Esophagus squamous epithelium (tissue), 4 donors: ENCODE results near the gene TCF19.

Experiments used
- POLR2A ChIP-seq, 4 donors: fragments of 450-650 bp; IDR thresholded peaks; one replicate each; pipeline ENCODE4 v1.6.1; 2017; ENCODE audit warnings: antibody characterized with exemption in 4 of 4, mild to moderate bottlenecking in 4 of 4, moderate library complexity in 3 of 4
- TF ChIP-seq, protein P1 (sequence below), 6 experiments: fragments of 450-650 bp in 4 of 6; fragments of 200-600 bp in 2 of 6; sonication (generic) in 2 of 6; IDR thresholded peaks; one replicate each; pipeline ENCODE4 v1.5.1; 2016 to 2019; ENCODE audit warnings: antibody characterized with exemption in 6 of 6, mild to moderate bottlenecking in 4 of 6, moderate library complexity in 4 of 6

DNA sequence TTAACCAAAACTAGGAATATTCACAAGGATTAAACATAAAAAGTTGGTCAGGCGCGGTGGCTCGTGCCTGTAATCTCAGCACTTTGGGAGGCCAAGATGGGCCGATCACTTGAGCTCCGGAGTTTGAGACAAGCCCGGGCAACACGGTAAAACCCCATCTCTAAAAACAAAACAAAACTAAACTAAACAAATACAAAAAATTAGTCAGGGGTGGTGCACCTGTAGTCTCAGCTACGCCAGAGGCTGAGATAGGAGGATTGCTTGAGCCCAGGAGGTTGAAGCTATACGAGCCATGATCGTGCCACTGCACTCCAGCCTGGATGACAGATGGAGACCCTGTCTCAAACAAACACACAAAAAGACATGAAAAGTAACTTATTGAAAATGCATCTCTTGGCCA is 22.7 kb upstream of the TCF19 start:
- TF ChIP-seq, protein P1, sequence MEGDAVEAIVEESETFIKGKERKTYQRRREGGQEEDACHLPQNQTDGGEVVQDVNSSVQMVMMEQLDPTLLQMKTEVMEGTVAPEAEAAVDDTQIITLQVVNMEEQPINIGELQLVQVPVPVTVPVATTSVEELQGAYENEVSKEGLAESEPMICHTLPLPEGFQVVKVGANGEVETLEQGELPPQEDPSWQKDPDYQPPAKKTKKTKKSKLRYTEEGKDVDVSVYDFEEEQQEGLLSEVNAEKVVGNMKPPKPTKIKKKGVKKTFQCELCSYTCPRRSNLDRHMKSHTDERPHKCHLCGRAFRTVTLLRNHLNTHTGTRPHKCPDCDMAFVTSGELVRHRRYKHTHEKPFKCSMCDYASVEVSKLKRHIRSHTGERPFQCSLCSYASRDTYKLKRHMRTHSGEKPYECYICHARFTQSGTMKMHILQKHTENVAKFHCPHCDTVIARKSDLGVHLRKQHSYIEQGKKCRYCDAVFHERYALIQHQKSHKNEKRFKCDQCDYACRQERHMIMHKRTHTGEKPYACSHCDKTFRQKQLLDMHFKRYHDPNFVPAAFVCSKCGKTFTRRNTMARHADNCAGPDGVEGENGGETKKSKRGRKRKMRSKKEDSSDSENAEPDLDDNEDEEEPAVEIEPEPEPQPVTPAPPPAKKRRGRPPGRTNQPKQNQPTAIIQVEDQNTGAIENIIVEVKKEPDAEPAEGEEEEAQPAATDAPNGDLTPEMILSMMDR (IDR thresholded peaks at IDR 0.05), result no peak
- no peak for TF ChIP-seq POLR2A (IDR thresholded peaks at IDR 0.05)
